ENCODE results near the gene PTPN1.

PTPN1 gene

DNA sequence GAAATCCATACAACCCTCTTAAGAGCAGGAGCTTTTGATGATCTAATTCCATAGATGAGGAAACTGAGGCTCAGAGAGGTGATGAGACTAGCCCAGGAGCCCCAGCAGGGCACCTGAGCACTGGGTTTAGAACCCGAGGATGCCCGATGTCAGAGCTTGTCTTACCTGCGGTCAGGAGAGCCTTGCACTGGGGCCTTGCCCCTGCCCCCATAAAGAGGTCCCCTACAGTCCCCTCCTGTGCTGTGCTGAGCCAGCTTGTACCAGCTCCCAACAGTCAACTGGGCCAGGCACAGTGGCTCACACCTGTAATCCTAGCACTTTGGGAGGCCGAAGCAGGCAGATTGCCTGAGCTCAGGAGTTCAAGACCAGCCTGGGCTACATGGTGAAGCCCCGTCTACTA is 122.5 kb downstream of the PTPN1 start:
- H3K27ac ChIP-seq (ENCODE audit: low read depth, low read length, poor library complexity, severe bottlenecking) = no peak overlapping the region
- no peak for TF ChIP-seq EZH2 (IDR thresholded peaks at IDR 0.05; ENCODE audit: borderline replicate concordance, low read length)
- TF ChIP-seq, protein P1, sequence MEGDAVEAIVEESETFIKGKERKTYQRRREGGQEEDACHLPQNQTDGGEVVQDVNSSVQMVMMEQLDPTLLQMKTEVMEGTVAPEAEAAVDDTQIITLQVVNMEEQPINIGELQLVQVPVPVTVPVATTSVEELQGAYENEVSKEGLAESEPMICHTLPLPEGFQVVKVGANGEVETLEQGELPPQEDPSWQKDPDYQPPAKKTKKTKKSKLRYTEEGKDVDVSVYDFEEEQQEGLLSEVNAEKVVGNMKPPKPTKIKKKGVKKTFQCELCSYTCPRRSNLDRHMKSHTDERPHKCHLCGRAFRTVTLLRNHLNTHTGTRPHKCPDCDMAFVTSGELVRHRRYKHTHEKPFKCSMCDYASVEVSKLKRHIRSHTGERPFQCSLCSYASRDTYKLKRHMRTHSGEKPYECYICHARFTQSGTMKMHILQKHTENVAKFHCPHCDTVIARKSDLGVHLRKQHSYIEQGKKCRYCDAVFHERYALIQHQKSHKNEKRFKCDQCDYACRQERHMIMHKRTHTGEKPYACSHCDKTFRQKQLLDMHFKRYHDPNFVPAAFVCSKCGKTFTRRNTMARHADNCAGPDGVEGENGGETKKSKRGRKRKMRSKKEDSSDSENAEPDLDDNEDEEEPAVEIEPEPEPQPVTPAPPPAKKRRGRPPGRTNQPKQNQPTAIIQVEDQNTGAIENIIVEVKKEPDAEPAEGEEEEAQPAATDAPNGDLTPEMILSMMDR (IDR thresholded peaks at IDR 0.05; ENCODE audit: low read length) = no peak
- H3K4me2 ChIP-seq (ENCODE audit: low read length) = no peak overlapping the region
- no peaks in the 10 kb centered on the region for H4K20me1 ChIP-seq (ENCODE audit: insufficient read depth, low read length)
- H3K27me3 ChIP-seq (ENCODE audit: insufficient read depth, low read length) = peaks cover 6% of the 10 kb centered on the region; the same call in 1 of the 2 replicates
- no peak overlapping the region for H2AFZ ChIP-seq (ENCODE audit: low read length)
- H3F3A ChIP-seq (ENCODE audit: insufficient read depth, low read length) = no peaks in the 10 kb centered on the region
- H3K4me1 ChIP-seq (ENCODE audit: insufficient read depth, low read length, severe bottlenecking) = no peaks in the 10 kb centered on the region
- H3K4me3 ChIP-seq (ENCODE audit: low read depth, low read length, poor library complexity, severe bottlenecking) = no peak overlapping the region
- no peak overlapping the region for H3K9ac ChIP-seq (ENCODE audit: low read length)
- no peaks in the 10 kb centered on the region for H3K9me2 ChIP-seq (ENCODE audit: low read depth, low read length)
- no peaks in the 10 kb centered on the region for H3K36me3 ChIP-seq (ENCODE audit: insufficient read depth, low read length)
- no peaks in the 10 kb centered on the region for H3K9me3 ChIP-seq (ENCODE audit: low read length)
- H3K79me2 ChIP-seq (ENCODE audit: insufficient read depth, low read length) = no peaks in the 10 kb centered on the region

- no peak overlapping the region for H3K4me2 ChIP-seq (ENCODE audit: low read length)
- no peak overlapping the region for H3K9ac ChIP-seq (ENCODE audit: low read length)
- no peaks in the 10 kb centered on the region for H3K9me2 ChIP-seq (ENCODE audit: low read depth, low read length)
- H4K20me1 ChIP-seq (ENCODE audit: insufficient read depth, low read length) = no peaks in the 10 kb centered on the region
- H3K79me2 ChIP-seq (ENCODE audit: insufficient read depth, low read length) = no peaks in the 10 kb centered on the region
- no peak overlapping the region for H3K27ac ChIP-seq (ENCODE audit: low read depth, low read length, poor library complexity, severe bottlenecking)
- no peaks in the 10 kb centered on the region for H3F3A ChIP-seq (ENCODE audit: insufficient read depth, low read length)
- no peaks in the 10 kb centered on the region for H3K36me3 ChIP-seq (ENCODE audit: insufficient read depth, low read length)
- H3K4me3 ChIP-seq (ENCODE audit: low read depth, low read length, poor library complexity, severe bottlenecking) = no peak overlapping the region
- no peaks in the 10 kb centered on the region for H3K9me3 ChIP-seq (ENCODE audit: low read length)
- H2AFZ ChIP-seq (ENCODE audit: low read length) = no peak overlapping the region
- H3K4me1 ChIP-seq (ENCODE audit: insufficient read depth, low read length, severe bottlenecking) = no peaks in the 10 kb centered on the region
- peaks cover 6% of the 10 kb centered on the region; the same call in 1 of the 2 replicates for H3K27me3 ChIP-seq (ENCODE audit: insufficient read depth, low read length)
- no peak for TF ChIP-seq EZH2 (IDR thresholded peaks at IDR 0.05; ENCODE audit: borderline replicate concordance, low read length)
- TF ChIP-seq, protein P1 (IDR thresholded peaks at IDR 0.05; ENCODE audit: low read length) = no peak
These were observed 123.2 kb downstream of the PTPN1 start for GRCh38 chr20:50633361-50633760.

- no peaks in the 10 kb centered on the region for H4K20me1 ChIP-seq (ENCODE audit: insufficient read depth, low read length)
These were observed 124.0 kb downstream of the PTPN1 start for GRCh38 chr20:50634191-50634590.

More at GRCh38 chr20:50634191-50634590, 124.0 kb downstream of the PTPN1 start:
- no peak overlapping the region for H3K4me3 ChIP-seq (ENCODE audit: low read depth, low read length, poor library complexity, severe bottlenecking)
- H3K9me2 ChIP-seq (ENCODE audit: low read depth, low read length) = no peaks in the 10 kb centered on the region
- H3K4me2 ChIP-seq (ENCODE audit: low read length) = no peak overlapping the region
- H3K36me3 ChIP-seq (ENCODE audit: insufficient read depth, low read length) = no peaks in the 10 kb centered on the region
- H3K27me3 ChIP-seq (ENCODE audit: insufficient read depth, low read length) = peaks cover 6% of the 10 kb centered on the region; the same call in 1 of the 2 replicates
- H3K9me3 ChIP-seq (ENCODE audit: low read length) = no peaks in the 10 kb centered on the region
- H3K27ac ChIP-seq (ENCODE audit: low read depth, low read length, poor library complexity, severe bottlenecking) = no peak overlapping the region
- no peak overlapping the region for H2AFZ ChIP-seq (ENCODE audit: low read length)
- no peaks in the 10 kb centered on the region for H3K4me1 ChIP-seq (ENCODE audit: insufficient read depth, low read length, severe bottlenecking)
- no peaks in the 10 kb centered on the region for H3K79me2 ChIP-seq (ENCODE audit: insufficient read depth, low read length)
- no peak overlapping the region for H3K9ac ChIP-seq (ENCODE audit: low read length)
- H3F3A ChIP-seq (ENCODE audit: insufficient read depth, low read length) = no peaks in the 10 kb centered on the region
- TF ChIP-seq, protein P1 (IDR thresholded peaks at IDR 0.05; ENCODE audit: low read length) = no peak
- TF ChIP-seq EZH2 (IDR thresholded peaks at IDR 0.05; ENCODE audit: borderline replicate concordance, low read length) = no peak
